ENCODE data around the gene SNAI1.
"Not testable (repeated sequence)": the region's sequence is repeated elsewhere in the genome, so short reads cannot be mapped to it uniquely, and the experiment has no call there.

The SNAI1 gene

GRCh38 chr20:49987015-49987867 lies 4.5 kb downstream of the SNAI1 start:
- DNase-seq (ENCODE audit: low read depth, low spot score), result no peak

DNA sequence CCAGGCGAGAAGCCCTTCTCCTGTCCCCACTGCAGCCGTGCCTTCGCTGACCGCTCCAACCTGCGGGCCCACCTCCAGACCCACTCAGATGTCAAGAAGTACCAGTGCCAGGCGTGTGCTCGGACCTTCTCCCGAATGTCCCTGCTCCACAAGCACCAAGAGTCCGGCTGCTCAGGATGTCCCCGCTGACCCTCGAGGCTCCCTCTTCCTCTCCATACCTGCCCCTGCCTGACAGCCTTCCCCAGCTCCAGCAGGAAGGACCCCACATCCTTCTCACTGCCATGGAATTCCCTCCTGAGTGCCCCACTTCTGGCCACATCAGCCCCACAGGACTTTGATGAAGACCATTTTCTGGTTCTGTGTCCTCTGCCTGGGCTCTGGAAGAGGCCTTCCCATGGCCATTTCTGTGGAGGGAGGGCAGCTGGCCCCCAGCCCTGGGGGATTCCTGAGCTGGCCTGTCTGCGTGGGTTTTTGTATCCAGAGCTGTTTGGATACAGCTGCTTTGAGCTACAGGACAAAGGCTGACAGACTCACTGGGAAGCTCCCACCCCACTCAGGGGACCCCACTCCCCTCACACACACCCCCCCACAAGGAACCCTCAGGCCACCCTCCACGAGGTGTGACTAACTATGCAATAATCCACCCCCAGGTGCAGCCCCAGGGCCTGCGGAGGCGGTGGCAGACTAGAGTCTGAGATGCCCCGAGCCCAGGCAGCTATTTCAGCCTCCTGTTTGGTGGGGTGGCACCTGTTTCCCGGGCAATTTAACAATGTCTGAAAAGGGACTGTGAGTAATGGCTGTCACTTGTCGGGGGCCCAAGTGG lies 5.3 kb downstream of the SNAI1 start:
- DNase-seq (ENCODE audit: low read depth, low spot score), result no peak

DNA sequence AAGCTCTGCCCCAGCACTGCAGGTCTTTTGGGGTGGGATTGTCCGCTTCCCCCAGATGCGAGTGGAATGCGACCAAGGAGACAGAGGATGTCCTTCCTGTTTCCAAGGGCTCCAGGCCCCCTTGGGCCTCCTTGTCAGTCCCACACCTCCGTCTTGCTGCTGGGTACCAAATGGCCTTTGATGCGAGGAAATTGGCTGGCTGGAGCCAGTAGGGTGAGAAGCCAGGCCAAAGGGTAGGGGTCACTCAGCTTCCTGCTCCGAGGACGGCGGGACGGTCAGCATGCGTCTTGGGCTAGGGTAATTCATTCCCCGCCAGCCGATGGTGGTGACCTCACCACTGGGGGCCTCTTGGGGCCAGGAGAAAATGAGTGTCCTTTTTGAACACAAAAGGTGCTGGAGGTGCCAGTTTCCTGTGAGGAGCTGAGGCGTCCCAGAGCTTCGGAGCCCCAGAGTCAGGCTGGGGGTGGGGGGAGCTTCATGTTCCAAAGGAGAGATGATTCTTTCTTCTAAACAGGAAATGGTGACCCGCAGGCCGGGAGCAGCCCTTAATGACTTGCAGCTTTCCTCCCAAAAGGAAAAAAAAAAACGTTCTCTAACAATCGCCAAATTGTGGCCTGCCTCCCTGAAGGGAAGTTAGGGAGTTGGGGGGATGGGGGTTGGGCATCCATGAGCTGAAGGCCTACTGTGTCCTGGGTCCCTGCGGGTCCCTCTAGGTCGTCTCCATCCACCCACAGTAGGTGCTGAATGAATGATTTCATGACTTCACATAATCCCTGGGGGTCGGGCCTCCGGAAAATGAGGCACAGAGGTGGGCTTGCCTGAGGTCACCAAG lies 6.7 kb downstream of the SNAI1 start:
- DNase-seq (ENCODE audit: low read depth, low spot score), result peak; percentile 69

- DNase-seq (ENCODE audit: low read depth, low spot score), result no peak
Observed at GRCh38 chr20:49990271-49990720, 7.5 kb downstream of the SNAI1 start.

GRCh38 chr20:49993301-49993751 lies 10.5 kb downstream of the SNAI1 start:
- no peak for DNase-seq (ENCODE audit: low read depth, low spot score)

DNA sequence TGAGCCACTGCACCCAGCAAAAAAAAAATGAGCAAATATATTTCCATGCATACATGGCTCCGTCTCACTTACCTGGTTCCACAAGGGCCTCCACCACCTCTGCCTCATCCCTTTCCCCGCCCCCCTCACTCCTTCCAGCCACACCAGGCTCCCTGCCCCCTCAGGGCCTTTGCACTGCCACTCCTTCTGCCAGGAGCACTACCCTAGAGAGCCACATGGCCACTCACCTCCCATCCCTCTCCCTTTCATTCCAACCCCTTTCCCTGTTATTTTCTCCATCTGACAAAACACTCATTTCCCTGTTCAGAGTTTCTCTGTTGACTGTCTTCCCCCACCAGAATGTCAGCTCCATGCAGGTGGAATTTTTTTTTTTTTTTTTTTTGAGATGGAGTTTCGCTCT lies 12.8 kb downstream of the SNAI1 start:
- DNase-seq (ENCODE audit: low read depth, low spot score), result no peak

DNA sequence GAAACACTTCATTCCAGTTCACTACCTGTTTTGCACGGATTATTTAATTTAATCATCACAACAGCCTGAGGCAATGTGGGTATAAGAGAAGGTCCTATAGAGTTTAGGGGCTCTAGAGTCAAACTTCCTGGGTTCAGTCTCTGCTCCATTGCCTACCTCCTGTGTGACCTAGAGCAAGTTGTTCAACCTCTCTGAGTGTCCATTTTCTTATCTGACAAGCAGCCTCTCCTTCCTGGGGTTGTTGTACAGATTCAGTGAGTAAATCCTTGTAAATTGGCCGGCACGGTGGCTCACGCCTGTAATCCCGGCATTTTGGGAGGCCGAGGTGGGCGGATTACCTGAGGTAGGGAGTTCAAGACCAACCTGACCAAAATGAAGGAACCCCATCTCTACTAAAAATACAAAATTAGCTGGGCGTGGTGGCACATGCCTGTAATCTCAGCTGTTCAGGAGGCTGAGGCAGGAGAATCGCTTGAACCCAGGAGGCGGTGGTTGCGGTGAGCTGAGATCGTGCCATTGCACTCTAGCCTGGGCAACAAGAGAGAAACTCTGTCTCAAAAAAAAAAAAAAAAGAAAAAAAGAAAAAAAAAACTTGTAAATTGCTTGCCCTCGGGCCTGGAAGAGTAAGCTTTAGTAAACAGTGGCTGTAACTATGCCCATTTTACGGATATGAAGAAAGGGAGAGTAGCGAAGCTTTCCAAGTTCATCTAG lies 15.9 kb downstream of the SNAI1 start:
- DNase-seq (ENCODE audit: low read depth, low spot score), result not testable (repeated sequence)

DNA sequence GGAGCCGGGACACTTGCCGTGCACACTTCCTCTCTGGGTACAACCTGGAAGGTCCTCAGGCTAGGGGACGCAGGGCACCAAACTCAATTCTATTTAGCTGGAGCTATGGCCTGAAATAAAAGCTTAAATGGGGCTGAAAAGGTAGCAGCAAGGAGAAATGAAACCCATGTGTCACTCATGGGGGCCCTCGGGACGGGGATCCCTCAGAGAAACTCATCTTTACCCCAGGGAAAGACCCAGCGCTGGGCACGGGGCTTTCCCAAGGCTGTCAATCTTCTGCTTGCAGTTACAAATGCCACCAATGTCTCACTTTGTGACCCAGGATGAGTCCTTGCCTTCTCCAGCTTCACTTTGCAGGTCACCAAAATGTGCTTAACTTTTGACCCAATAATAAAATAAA lies 16.5 kb downstream of the SNAI1 start:
- no peak for DNase-seq (ENCODE audit: low read depth, low spot score)

GRCh38 chr20:50000548-50001222 lies 17.9 kb downstream of the SNAI1 start:
- not testable (repeated sequence) for DNase-seq (ENCODE audit: low read depth, low spot score)

- DNase-seq (ENCODE audit: low read depth, low spot score), result no peak
Observed at GRCh38 chr20:50001784-50002311, 19.1 kb downstream of the SNAI1 start.

GRCh38 chr20:50003253-50003656 lies 20.5 kb downstream of the SNAI1 start:
- DNase-seq (ENCODE audit: low read depth, low spot score), result no peak

- DNase-seq (ENCODE audit: low read depth, low spot score), result no peak
Observed at GRCh38 chr20:50004229-50004628, 21.4 kb downstream of the SNAI1 start.

DNA sequence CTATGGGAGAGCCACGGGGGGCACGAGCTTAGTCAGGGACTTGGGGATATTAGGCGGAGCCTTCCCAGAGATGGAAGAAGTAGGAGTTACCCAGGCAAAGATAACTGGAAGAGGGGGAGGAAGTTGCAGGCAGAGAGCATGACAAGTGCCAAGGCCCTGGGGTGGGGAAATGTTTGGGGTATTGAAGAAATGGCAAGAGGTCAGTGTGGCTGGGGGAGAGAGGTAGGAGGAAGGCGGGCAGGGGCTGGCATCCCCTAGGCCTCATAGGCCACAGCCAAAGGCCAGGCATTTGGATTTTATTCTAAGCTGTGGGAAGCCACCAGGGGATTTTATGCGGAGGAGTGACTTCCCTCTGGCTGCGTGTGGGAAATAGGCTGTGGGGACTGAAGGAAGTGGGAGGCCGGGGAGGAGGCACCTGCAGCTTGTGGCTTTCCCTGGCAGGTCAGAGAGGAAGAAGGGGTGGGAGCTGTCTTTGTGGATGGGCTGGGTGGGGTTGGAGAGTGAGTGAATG lies 22.7 kb downstream of the SNAI1 start:
- no peak for DNase-seq (ENCODE audit: low read depth, low spot score)

- DNase-seq (ENCODE audit: low read depth, low spot score), result no peak
Observed at GRCh38 chr20:50007369-50007768, 24.6 kb downstream of the SNAI1 start.

DNA sequence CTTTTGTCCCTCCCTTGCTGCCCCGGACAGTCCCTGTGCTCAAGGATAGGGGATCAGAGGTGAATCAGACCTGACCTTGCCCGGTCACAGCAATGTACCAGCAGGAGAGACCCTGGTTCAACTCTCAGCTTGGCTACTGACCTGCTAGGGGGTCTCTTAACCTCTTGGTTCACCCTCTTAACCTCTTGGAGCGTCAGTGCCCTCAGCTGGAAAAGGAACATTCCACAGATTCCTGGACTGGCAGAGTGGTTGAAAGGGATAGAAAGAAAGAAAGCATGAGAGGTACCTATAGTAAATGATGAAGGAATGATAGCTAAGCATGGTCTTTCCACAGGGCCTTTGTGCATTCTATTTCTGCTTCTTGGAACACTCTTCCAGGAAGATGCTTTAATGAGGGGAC lies 25.2 kb downstream of the SNAI1 start:
- DNase-seq (ENCODE audit: low read depth, low spot score), result no peak

- DNase-seq (ENCODE audit: low read depth, low spot score), result no peak
Observed at GRCh38 chr20:50009521-50010454, 27.0 kb downstream of the SNAI1 start.

- not testable (repeated sequence) for DNase-seq (ENCODE audit: low read depth, low spot score)
Observed at GRCh38 chr20:50011597-50011996, 28.8 kb downstream of the SNAI1 start.

GRCh38 chr20:50012282-50013263 lies 29.8 kb downstream of the SNAI1 start:
- no peak for DNase-seq (ENCODE audit: low read depth, low spot score)
